Osteoblast (primary cell): ENCODE results near the gene FAM216A. TPM values are rescaled to one million over a fixed set of nuclear protein-coding genes. Genes with fewer than 3 reads are reported as not detected.
A peak's percentile ranks its signal among the peaks of the same experiment; 100 is the strongest.

Experiments used
- DNase-seq: peaks from one replicate; pipeline ENCODE4 v3.0.0; 2011; ENCODE audit warnings: low spot score, mixed read lengths; ENCODE audit not compliant: insufficient read length; ENCODE audit errors: missing footprints
- H2AFZ ChIP-seq: 2 replicates; pipeline ENCODE4 v1.6.0; 2011; ENCODE audit warnings: mild to moderate bottlenecking, low read length
- H3K27ac ChIP-seq: 2 replicates; pipeline ENCODE4 v1.5.1; 2011; ENCODE audit warnings: mild to moderate bottlenecking, low read depth, low read length, moderate library complexity
- H3K27me3 ChIP-seq: 2 replicates; pipeline ENCODE4 v1.6.0; 2012; ENCODE audit warnings: mild to moderate bottlenecking, control low read depth, inconsistent platforms, low read length, moderate library complexity; ENCODE audit not compliant: insufficient read depth
- H3K36me3 ChIP-seq: 2 replicates; pipeline ENCODE4 v1.5.1; 2011; ENCODE audit warnings: mild to moderate bottlenecking, low read length, control low read depth, moderate library complexity; ENCODE audit not compliant: insufficient read depth
- H3K4me1 ChIP-seq: 2 replicates; pipeline ENCODE4 v1.5.1; 2011; ENCODE audit warnings: mild to moderate bottlenecking, low read length, control low read depth, moderate library complexity; ENCODE audit not compliant: insufficient read depth
- H3K4me2 ChIP-seq: 2 replicates; pipeline ENCODE4 v1.6.0; 2011; ENCODE audit warnings: mild to moderate bottlenecking, low read length; ENCODE audit not compliant: insufficient read depth
- H3K4me3 ChIP-seq: fragments of 200-600 bp; sonication (generic); 3 replicates; pipeline ENCODE4 v1.5.1; 2012; ENCODE audit warnings: mild to moderate bottlenecking, low read length, inconsistent platforms; ENCODE audit not compliant: insufficient read depth
- H3K79me2 ChIP-seq: 2 replicates; pipeline ENCODE4 v1.6.0; 2012; ENCODE audit warnings: mild to moderate bottlenecking, low read length, control low read depth, inconsistent platforms; ENCODE audit not compliant: insufficient read depth
- H3K9me3 ChIP-seq: 2 replicates; pipeline ENCODE4 v1.5.1; 2011; ENCODE audit warnings: low read depth, low read length, control low read depth
- H4K20me1 ChIP-seq: 2 replicates; pipeline ENCODE4 v1.6.0; 2012; ENCODE audit warnings: mild to moderate bottlenecking, low read length, control low read depth; ENCODE audit not compliant: insufficient read depth
- total RNA-seq: library from RNA; depleted of rRNA; stranded (reverse); fragments of >200 nt; gene quantifications from 2 replicates; pipeline ENCODE4 v1.2.3, GENCODE V29; 2012
- TF ChIP-seq, protein P1 (sequence below): IDR thresholded peaks from 2 replicates; pipeline ENCODE4 v1.5.1; 2011; ENCODE audit warnings: mild to moderate bottlenecking, low read depth, low read length, moderate library complexity; ENCODE audit errors: extremely low read depth

The FAM216A gene
- total RNA-seq, 1 donor: 7.2 TPM

DNA sequence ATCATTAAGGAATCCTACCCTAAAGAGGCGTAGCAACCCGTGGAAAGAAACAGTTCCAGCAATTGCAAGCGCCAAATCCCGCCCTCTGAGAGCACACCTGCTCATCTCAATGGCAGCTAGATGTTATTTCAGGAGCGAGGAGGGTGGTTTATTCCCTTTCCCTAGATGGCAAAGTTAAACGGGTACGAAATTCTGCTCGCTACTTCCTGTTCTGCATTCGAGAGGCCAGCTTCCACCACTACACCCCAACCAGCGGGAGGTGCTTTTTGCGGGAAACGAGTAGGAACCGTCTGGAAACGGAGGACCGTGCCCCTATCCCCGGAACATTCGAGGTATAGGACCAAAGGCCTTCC lies 32.7 kb downstream of the FAM216A start:
- Histone ChIP-seq H2AFZ (peak overlapping the region; percentile 76), H3K4me2 (peak overlapping the region; percentile 83), H4K20me1 (no peaks in the 10 kb centered on the region), H3K36me3 (peaks cover 15% of the 10 kb centered on the region), H3K27me3 (no peaks in the 10 kb centered on the region), H3K79me2 (peaks cover 53% of the 10 kb centered on the region), H3K9me3 (no peaks in the 10 kb centered on the region), H3K4me1 (peaks cover 30% of the 10 kb centered on the region), H3K4me3 (peak overlapping the region; percentile 81), H3K27ac (peak overlapping the region; percentile 78)
- DNase-seq: no peak
- TF ChIP-seq, protein P1, sequence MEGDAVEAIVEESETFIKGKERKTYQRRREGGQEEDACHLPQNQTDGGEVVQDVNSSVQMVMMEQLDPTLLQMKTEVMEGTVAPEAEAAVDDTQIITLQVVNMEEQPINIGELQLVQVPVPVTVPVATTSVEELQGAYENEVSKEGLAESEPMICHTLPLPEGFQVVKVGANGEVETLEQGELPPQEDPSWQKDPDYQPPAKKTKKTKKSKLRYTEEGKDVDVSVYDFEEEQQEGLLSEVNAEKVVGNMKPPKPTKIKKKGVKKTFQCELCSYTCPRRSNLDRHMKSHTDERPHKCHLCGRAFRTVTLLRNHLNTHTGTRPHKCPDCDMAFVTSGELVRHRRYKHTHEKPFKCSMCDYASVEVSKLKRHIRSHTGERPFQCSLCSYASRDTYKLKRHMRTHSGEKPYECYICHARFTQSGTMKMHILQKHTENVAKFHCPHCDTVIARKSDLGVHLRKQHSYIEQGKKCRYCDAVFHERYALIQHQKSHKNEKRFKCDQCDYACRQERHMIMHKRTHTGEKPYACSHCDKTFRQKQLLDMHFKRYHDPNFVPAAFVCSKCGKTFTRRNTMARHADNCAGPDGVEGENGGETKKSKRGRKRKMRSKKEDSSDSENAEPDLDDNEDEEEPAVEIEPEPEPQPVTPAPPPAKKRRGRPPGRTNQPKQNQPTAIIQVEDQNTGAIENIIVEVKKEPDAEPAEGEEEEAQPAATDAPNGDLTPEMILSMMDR: no peak

DNA sequence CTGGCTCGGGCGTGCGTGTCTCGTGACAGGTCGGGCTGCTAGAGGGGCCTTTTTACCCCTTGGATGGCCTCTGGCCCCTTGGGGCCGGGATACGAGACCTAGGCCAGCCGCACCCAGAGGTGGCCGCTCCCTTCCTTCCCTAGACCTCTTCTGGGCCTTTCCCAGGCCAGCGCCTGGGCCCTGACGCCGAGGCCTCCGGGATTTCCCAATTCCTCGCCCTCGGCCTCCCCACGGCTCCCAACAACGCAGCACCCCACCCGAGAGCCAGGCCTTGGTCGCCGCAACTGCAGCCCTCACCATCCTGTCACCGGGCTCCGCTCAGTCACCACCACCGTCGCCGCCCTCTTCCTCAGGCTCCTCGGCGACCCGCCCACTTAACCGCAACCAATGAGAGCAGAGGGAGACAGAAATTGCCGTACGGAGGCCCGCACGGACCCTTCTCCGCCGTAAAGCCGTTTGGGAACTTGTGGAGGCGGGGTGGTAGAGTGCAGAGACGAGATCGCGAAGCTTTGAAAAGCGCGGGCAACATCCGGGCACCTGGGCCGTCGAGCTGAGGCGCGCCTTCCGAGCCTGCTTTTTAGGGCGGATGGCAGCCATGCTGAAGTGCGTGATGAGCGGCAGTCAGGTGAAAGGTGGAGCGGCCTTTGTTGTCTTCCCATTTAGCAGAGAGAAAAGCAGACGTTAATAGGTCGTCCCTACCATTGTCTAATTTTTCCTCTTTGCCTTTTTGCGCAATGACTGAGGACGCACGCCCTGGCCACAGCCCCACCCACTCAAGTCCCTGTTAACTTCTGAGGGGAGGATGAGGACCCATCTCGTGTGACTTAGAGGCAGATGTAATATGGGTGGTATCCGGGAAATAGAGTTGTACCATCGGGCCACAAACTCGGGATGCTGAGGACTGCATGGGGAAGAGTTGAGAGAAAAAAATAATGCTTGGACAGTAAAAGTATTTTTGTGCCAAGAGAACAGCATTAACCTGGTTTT lies 33.4 kb downstream of the FAM216A start, which contains the start of the genes RAD9B and VPS29:
Gene RAD9B (plus strand): TSS at position 580 of the 987 bp plus-strand sequence. CDS start 7 bp downstream, at position 587.
Gene VPS29 (minus strand): TSS at position 360 of the 987 bp plus-strand sequence. CDS start 60 bp downstream, at position 300.
- peaks cover 47% of the 10 kb centered on the region for H3K79me2 ChIP-seq
- H3K4me1 ChIP-seq: peaks cover 30% of the 10 kb centered on the region
- peak within 1 kb of the TSS; percentile 78 for H3K27ac ChIP-seq
- H3K4me2 ChIP-seq: peak within 1 kb of the TSS; percentile 83
- peak; percentile 97 for DNase-seq
- peak within 1 kb of the TSS; percentile 81 for H3K4me3 ChIP-seq
- H3K36me3 ChIP-seq: peaks cover 15% of the 10 kb centered on the region
- peak within 1 kb of the TSS; percentile 96 for H2AFZ ChIP-seq
- H3K27me3 ChIP-seq: no peaks in the 10 kb centered on the region
- H3K9me3 ChIP-seq: no peaks in the 10 kb centered on the region
- no peaks in the 10 kb centered on the region for H4K20me1 ChIP-seq
- TF ChIP-seq, protein P1: no peak

DNA sequence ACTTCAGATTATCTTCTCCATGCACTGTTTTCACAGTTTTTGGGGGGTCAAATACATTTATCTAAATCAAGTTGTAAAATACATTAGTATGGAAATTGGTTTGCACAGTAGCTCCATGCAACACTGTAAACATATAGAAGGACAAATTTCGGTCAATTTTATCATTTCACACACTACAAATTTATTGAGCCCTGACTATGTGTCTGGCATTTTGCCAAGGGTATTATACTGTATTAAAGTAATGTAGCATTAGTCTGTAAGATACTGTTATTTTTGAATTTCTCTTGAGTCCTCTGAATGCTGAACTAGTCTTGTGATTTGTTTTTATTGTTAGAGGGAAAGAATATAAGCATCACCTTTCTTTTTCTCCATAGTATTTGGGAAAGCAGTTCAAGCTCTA lies 34.8 kb downstream of the FAM216A start:
- Histone ChIP-seq H3K9me3 (no peaks in the 10 kb centered on the region), H3K4me1 (peaks cover 30% of the 10 kb centered on the region), H2AFZ (no peak overlapping the region), H4K20me1 (no peaks in the 10 kb centered on the region), H3K27me3 (no peaks in the 10 kb centered on the region), H3K36me3 (peaks cover 14% of the 10 kb centered on the region), H3K27ac (no peak overlapping the region), H3K4me3 (no peak overlapping the region), H3K79me2 (peaks cover 35% of the 10 kb centered on the region), H3K4me2 (no peak overlapping the region)
- TF ChIP-seq, protein P1: no peak
- DNase-seq: no peak

DNA sequence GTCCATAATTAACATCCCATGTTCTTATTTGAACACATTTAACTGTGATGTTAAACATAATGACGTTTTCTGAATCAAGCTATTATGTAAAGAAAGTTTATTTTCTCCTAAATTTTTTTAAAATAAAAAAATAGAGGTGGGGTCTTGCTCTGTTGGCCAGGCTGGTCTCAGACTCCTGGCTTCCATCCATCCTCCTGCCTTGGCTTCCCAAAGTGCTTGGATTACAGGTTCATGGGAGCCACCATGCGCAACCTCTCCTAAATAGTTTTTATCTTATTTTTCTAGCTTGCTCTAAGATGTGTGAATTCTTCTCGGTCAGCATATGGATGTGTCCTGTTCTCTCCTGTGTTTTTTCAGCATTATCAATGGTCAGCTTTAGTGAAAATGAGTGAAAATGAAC lies 36.7 kb downstream of the FAM216A start:
- no peak overlapping the region for H3K4me2 ChIP-seq
- no peak overlapping the region for H3K4me3 ChIP-seq
- H3K4me1 ChIP-seq: peaks cover 12% of the 10 kb centered on the region
- DNase-seq: no peak
- no peaks in the 10 kb centered on the region for H3K9me3 ChIP-seq
- no peaks in the 10 kb centered on the region for H4K20me1 ChIP-seq
- peaks cover 16% of the 10 kb centered on the region for H3K79me2 ChIP-seq
- TF ChIP-seq, protein P1: no peak
- H3K36me3 ChIP-seq: peaks cover under 1% of the 10 kb centered on the region
- H3K27me3 ChIP-seq: no peaks in the 10 kb centered on the region
- H2AFZ ChIP-seq: no peak overlapping the region
- no peak overlapping the region for H3K27ac ChIP-seq
